NCI-H2196 (cell line): ENCODE measurements around the gene EXD3.

Experiments
- DNase-seq: peaks from one replicate; lab custom pipeline; 2025; ENCODE audit not compliant: unreplicated experiment; lab: John Stamatoyannopoulos, UW

Gene EXD3

DNA sequence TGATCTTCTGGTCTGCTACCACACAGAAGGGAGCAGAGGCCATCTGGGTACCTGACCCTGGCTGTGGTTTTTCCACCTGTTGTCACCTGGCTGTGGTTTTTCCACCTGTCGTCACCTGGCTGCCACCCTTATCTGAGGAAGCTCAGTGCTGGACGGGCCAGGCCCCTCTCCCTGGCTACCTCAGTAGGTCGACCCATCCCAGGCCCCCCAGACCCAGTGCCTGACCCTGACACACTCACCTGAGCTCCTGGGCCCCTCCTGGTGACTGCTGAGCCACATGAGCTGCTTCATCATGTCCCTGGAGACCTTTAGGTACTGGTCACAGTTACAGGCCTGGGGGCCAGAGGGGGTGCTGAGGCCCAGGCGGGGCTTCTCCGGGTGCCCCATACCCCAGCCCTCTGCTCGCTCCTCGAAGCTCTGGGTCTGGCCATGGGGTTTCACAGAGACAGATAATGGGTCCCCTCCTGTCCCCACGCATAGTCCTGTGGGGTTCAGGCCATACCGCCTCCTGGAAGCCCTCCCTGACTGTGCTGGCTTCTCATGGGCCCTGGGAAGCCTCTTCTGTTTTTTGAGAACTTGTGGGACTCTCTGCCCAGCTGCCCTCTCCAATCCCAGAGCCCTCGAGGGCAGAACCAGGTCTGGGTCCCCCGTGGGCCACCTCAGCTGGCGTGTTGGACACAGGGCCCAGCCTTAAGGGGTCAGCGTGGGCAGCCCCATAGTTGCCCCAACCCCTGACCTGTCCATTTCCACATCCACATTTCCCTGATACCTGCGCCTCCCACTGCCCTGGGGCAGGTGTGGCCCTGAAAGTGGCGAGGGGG is 113.4 kb downstream of the EXD3 start:
- DNase-seq: no peak

DNA sequence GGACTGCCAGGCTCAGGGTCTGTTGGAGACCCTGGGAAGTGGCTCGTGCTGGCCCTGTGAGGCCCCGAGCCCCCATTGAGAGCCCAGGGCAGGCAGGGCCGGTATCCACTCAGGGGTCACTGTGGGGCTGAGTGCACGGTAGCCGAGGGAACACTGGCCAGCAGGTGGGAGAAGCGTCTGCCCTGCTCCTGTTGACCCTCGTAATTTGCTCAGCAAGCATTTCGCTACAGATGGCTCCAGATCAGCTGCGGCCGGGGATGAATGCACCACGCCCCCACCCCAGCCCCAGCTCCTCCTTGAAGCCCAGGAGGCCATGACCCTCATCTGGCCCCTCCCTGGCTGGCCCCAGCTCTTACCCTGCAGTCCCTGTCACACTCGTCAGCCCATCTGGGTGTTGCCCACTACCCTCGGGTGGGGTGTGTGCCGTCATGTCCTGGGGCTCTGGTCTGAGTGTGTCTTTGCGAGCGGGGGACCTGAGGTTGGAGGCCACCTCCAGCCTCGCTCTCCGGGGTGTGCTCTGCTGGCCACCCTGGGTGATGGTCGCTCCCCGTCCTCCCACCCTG is 114.8 kb downstream of the EXD3 start:
- no peak for DNase-seq

DNA sequence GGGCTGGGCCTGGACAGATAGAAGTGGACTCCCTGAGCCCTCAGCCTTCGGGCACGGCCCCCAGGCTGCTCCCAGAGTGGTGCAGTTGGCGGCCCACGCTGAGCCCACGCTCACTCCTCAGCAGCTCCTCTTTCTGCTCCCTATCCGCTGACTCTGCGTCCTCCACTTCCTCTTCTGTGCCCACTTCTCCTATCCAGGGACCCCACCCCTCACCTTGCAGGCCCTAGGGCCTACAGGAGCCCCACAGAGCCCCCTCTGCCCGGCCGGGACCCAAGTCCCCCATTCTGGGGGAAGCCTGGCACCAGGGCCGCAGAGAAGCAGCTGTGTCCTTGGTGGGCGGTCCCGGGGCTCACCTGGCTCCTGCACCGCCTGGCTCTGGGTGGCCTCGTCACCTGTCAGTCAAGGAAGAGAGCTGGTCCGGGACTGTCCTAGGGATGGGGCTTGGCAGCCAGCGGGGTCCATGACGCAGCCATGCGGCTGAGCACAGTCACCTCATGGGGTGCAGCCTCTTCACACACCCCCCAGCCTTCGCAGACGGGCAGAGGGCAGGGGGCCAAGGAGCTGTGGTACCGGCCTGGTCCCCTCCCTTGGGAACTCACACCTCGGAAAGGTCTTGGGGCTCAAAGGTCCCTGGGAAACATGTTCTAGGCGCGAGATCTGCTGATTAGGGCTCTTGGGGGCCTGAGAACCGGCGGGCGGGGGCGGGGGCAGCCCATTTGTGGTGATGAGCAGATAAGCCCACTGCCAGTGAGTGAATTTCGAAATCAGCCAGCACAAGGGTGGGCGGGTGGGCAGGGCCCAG is 115.5 kb downstream of the EXD3 start:
- DNase-seq: no peak

DNA sequence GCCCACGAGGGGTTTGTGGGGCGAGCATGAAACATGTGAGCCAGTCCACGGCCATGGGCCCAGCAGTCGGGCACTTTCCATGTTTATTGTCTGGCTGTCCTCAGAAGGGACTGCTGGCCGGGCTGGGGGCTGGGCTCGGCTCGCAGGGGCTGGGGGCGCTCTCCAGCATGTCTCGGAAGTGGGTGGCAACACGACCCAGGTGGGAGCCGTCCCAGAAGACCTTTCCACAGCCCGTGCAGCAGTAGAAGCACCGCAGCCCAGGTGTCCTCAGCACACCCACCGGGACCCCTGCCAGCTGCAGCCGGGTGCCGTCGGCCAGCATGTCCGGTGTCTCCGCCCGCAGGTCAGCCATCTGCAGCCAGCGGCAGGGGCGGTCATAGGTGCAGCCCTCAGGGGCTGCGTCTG is 116.1 kb downstream of the EXD3 start:
- DNase-seq: no peak

DNA sequence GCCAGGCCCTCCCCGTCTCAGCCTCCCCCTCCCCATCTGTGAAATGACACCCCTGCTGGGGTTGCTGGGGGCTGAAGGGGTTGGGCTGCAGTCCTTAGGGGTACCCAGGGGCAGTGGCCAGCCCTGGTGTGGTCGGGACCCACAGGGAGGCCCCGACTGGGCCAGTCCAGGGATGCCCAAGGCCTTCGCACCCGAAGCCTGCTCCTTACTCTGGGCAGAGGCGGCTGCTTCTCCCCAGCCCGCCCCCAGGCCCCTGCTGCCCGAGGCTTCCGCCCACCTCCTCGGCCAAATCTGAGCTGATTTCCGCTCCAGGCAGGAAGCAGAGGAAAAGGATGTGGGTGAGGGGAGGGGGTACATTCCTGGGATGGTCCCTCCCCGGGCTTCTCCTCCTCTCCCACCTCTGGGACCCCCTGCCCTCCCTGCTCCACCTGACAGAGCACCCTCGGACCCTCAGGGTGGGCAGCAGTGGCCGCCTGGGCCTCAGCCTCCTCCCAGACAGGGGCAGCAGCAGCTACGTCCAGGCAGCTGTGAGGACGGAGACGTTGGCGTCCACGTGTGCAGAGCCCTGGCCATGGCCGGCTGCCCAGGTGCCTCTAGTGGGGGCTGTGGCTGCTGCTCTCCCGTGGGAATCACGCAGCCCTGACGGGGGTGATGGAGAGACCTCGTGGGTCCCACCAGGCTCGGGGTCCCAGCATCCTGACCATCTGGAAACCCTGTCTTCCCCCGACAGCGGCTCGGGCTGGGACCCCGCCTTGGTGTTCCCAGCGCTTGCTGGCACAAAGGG is 116.7 kb downstream of the EXD3 start:
- no peak for DNase-seq

DNA sequence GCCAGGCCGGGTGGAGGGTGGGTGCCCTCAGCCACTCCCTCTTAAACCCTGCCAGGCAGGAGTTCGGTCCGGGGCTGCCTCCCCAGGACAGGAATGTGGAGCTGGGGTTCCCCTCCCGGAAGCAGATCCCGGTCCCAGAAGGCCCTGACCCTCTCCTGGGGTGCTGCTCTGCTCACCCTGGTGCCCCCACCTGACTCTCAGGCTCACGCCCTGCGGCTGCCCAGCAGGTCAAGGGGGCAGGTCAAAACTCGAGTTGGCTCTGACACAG is 117.2 kb downstream of the EXD3 start:
- DNase-seq: no peak

DNA sequence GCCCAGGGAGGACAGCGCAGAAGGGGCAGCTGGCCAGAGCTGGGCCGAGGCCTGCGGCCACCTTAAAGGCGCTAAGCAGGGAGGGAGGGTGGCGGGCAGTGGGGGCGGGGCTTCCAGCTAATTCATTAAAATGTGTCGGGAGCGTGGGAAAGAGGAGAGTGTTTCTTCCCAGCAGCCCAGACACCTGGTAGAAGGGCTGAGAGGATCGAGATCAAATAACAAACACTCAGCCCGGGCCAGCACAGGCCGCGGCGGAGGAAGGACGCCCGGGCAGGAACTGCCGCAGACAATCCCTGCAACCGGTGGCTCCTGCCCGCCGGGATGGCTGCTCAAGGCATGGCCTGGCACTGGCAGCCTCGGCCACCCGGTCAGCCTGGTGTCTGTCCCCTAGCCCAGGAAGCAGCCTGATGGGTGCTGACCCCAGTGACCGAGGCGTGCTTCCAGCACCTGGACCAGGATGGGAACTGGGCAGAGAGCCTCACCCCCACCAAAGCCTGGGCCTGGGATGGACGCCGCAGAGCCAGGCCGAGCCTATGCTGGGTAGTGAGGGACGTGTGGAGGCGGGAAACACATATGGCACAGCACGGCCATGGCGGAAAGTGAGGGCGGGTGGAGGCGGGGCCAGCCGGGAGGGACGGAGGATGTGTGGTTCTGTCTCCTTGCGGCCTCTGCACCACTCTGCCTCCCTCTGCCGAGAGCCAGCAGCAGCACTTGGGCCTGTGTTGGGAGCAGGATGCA is 117.7 kb downstream of the EXD3 start:
- peak; percentile 87 for DNase-seq

DNA sequence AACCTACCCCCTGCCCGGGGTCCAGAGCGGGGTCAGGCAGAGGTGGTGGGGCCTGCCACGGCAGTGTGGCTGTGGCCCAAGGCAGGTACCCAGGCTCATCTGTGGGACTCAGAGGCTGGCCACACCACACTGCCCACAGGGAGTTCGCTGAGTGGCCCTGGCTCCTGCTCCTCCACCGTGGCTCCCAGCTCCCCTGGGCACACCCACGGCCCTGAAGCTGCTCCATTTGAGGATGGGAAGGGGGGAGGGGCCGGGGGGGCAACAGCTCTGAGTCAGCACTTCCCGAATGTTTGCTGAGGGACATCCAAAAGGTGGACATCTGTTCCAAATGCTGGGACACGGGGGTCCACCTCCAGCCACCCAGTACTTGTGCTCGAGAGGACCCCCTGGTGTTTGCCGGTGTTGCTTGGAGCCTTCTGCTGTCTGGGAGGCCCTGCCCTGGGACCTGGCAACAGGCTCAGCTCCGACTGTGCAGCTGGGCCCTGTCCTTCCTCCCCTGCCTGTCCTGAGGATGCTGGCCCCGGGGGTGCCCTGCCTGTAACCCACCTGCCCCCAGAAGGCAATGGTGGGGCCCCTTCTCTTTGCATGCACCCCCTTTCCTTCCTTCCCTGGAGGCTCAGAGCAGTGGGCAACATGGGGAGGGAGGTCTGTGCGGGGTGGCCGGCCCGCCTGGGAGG is 118.4 kb downstream of the EXD3 start:
- no peak for DNase-seq

DNA sequence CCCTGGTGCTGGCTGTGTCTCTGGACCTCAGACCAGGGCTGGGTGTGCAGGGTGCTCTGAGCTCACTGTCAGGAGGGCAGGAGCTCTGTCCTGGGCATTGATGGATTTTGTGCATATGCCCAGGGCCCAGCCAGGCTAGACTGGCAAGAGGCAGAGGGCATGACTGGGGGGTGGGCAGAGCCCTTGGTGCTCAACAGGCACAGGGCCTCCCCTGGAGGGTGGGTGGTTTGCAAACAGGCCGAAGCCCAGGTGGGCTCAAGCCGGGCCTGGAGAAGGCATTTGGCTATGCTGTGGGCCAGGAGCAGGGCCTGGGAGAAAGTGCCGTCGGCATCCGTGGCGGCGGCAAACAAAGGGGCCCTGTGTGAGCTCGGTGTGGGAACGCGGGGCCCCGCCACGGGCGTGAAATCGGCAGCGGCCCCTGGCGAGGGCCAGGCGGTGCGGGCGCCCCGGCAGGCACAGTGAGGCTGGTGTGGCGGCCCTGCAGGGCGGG is 119.0 kb downstream of the EXD3 start:
- no peak for DNase-seq

DNA sequence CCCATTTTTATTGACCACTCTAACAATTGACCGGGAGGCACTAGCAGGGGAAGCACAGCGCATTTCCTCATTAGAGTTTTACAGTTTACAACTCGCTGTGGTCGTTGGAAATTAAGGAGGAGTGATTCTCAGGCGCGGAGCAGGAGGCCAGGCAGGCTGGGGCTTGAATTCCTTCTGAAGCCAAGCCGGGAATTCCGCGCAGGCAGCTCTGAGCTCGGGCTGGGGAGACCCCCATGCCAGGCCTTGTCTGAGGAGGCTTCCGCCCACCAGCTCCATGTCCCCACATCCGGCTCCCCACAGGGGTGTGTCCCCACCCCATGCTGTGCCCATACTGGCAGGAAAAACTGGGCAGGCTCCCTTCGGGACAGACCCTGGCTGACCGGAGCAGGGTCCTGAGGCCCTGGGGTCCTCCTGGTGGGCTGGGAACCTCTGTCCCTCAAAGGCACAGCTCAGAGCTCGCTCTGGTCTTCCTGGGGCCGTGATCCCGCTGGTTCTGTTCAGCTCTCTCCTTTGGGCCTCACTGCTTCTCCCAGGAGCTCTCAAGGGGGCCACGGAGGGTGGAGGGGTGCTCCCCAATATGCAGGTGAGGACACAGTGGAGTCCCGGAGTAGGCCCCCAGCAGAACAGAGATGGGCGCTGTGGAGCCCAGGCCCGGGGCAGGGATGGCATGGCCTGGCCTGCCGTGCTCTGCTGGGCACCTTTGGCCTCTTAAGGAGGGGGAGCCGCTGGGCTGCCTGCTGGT is 119.6 kb downstream of the EXD3 start:
- DNase-seq: no peak

DNA sequence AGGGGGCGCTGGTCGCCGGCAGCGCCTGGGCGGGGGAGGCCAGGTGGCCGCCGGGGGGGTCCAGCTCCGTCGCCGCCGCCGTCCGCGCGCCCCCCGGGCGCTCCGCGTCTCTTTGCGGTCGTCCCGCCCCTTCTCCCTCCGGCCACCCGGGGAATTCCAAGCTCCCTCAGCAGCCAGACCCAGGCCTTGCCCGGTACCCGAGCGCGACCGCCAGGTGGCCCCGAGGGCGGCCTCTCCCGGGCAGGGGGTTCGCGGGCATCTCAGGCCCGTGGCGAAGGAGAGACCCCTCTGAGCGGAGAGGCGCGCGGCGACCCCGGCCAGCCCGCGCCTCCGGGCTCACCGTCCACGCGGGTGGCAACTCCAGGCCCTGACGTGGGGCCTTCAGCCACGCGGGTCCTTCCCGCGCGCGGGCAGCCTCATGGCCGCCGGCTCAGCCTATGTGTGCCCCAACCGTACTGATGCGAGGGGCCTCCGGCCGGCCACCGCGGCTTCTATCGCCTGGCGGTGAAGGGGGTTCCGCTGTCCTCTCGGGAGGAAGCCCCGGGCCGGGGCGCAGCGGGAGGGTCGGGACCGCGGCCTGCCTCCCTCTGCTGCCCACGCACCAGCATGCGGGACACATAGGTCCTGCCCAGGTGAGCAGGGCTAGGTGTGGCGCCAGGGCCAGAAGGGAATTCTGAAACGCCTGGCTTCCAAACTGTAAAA is 120.4 kb downstream of the EXD3 start:
- no peak for DNase-seq

DNA sequence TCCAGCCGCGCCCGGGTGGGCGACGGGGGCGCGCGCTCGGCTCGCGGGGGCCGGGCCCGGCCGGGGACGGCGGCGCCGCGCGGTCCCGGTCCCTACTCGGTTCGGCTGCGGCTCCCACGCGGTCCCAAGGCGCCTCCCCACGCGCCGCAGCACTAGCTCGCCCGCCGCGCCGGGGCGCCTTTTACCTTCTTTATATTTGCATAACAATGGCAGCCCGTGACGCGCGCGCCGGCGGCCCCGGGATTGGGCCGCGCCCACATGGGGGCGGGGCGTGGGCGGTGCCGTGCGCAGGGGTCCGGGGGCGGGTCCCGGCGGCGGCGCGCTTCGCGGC is 120.9 kb downstream of the EXD3 start, which contains the start of gene NRARP:
NRARP (minus strand) TSS at position 154 of the 331 bp plus-strand sequence. CDS start 343 bp downstream, outside the sequence.
- peak; percentile 87 for DNase-seq

DNA sequence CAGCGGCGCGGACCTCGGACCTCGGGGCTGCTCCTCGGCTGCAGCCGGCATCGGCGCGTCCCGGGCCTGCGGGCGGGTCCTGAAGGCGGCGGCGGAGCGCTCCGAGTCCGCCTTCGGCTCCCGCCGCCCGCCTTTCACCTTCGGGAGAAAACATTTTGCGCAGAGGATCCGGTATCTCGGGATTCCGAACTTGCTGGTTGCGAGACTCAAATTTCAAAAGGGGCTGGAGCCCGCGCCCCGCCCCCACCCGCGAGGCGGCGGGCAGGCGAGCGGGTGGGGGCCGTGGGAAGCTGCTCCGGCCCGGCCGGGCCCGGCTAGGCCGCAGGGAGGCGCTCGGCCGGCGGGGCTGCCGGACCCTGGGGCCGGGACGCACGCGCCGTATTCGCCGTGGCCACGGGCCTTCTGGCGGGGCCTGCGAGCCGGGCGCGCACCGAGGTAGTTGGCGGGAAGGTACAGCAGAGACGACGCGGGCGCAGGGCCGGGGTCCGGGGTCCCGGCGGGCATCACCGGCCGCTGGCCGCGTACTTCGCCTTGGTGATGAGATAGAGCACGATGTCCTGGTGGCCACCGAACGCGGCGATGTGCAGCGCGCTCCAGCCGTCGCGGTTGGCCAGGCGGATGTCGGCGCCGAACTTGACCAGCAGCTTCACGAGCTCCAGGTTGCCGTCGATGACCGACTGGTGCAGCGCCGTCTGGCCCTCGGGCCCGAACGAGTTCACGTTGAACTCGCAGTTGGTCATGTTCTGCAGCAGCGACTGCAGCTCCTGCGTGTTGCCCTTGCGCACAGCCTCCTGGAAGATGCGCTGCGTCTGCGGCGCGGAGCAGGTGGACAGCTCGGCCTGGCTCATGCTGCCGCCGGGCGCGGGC is 121.6 kb downstream of the EXD3 start:
- peak; percentile 68 for DNase-seq

DNA sequence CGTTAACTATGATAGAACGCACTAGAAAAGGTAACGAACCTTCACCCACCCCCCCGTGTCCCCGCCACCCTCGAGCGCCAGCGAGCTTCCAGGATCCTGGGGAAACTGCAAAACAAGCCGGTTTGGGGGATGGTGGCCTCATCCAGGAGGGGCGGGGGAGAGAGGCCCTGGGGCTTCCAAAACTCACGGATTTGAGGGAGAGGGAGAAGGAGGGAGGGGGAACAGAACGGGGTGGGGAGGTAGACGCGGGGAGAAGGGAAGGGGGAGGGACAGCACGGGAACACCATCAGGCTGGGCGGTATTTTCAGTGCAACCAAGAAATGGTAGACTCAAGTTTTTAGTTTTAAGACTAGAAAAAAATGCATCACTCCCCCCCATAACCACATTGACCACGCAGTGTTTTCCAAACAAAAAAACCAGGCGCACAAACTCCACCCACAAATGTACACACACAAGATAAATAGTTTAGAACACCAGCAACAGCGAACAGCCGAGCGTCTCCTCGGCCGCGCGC is 122.3 kb downstream of the EXD3 start:
- DNase-seq: no peak

DNA sequence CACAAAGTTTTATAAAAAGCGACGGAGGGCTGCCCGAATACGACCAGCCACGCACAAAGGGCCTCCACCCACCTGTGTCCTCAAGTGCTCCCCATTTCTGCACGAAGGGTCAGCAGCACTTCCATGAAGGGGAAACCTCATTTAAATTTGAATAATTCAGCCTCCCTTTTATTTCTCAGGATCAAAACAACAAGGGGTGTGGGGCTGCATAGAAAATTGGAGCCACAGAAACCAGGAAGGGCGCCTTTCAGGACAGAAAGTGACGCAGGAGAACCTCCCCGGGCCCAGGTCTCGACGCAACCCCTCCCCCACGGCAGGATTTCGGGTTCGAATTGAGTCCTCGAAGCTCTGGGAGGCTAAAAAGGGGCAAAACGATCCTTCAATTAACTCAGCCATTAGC is 123.0 kb downstream of the EXD3 start:
- DNase-seq: no peak

DNA sequence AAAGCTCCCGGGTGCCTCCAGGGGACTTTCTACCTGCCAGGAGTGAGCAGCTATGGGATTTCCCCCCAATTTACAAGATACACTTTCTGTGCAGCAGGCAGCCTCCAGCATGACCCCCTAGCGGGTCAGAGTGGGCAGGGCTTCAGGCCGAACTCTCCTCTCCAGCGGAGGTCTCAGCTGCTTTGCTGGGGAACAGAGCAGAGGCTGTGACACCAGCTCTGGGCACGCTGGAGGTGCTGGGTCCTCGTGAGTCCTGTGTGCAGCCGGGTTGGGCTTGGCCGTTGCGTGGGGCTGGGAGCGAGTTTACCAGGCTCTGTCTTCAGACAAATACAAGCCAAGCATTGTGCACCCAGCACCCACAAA is 123.8 kb downstream of the EXD3 start:
- no peak for DNase-seq

DNA sequence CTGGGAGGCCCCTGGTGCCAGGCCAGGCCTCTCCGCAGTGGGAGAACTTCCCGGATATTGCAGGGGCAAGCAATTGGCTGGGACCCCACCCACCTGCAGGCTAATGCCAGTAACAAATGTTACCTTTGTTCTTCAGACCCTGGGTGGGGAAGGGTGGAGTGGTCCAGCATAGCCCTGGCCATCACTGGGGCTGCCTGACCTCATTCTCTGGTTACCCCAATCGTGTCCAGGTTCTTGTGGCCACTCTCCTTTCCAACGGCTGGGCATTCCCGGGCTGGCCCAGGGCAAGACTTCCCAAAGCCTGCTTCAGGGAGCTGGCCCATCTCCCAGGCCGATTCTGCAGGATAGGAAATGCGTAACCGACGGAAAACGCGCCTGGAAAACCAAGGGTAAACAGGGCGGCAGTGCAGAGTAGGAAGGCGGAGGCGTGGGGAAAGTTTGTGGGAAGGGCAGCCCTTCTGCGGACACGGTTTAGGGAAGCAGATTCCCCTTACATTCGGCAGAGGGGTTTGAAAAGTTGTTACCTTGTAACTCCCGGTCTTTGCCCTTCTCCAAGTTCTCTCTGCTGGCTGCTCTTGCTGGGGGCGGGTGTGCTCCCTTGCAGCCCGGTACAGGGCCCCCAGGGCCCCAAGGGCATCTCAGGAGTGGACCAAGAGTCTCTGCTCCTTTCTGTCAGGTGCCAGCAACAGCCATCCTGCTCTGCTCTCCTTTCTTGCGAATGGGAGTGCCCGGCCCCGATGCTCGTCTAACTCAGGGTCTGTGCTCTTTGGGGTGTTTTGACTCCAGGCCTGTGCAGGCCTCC is 124.4 kb downstream of the EXD3 start:
- DNase-seq: no peak
